K562 (cell line): ENCODE measurements around the gene TNFRSF6B. TPM values are rescaled to one million over a fixed set of nuclear protein-coding genes. Genes with fewer than 3 reads are reported as not detected.

Source experiments
- GATAD2A ChIP-seq: fragments of 450-650 bp; IDR thresholded peaks from 2 replicates; pipeline ENCODE4 v1.6.1; 2017
- JUND ChIP-seq, 2 experiments: IDR thresholded peaks; 2 replicates in 1 of 2; 3 replicates in 1 of 2; pipeline ENCODE4 v1.6.1; 2011; ENCODE audit warnings: borderline replicate concordance in 2 of 2, low read depth in 2 of 2, low read length in 2 of 2, improper control_type of control experiment in 1 of 2, missing biosample characterization in 1 of 2, missing genetic modification characterization in 1 of 2, missing genetic modification reagents in 1 of 2
- KLF1 ChIP-seq: fragments of 450-650 bp; IDR thresholded peaks from 2 replicates; pipeline ENCODE4 v1.6.1; 2016; ENCODE audit warnings: missing genetic modification characterization, missing compliant biosample characterization
- NCOA6 ChIP-seq: fragments of 450-650 bp; IDR thresholded peaks from 2 replicates; pipeline ENCODE4 v1.6.1; 2017; ENCODE audit warnings: mild to moderate bottlenecking
- NFE2 ChIP-seq: IDR thresholded peaks from 2 replicates; pipeline ENCODE4 v1.6.1; 2014; ENCODE audit warnings: antibody characterized with exemption, low read depth
- RB1 ChIP-seq: fragments of 450-650 bp; IDR thresholded peaks from 2 replicates; pipeline ENCODE4 v1.6.1; 2017; ENCODE audit warnings: low read depth, mild to moderate bottlenecking
- RBM25 ChIP-seq: fragments of 200-400 bp; formaldehyde crosslinking; IDR thresholded peaks from 2 replicates; pipeline ENCODE4 v1.6.1; 2018; ENCODE audit warnings: low read length, low read depth, moderate library complexity; ENCODE audit not compliant: severe bottlenecking
- RNF2 ChIP-seq: sonication (generic); IDR thresholded peaks from 2 replicates; pipeline ENCODE4 v1.6.1; 2016
- TGIF2 ChIP-seq: sonication (generic); formaldehyde crosslinking; IDR thresholded peaks from 2 replicates; pipeline ENCODE4 v1.8.1; 2022; ENCODE audit warnings: mild to moderate bottlenecking, missing genetic modification reagents, moderate library complexity
- ZNF766 ChIP-seq: fragments of 200-800 bp; sonication (Bioruptor generic); conservative IDR thresholded peaks from 2 replicates; pipeline ENCODE4 v1.6.1; 2016; ENCODE audit warnings: missing genetic modification characterization, missing compliant biosample characterization
- polyA plus RNA-seq, 8 experiments: library from polyadenylated mRNA; depleted of rRNA in 4 of 8; stranded (reverse) in 5 of 8; unstranded in 3 of 8; fragments of >200 nt; fragmentation: Nextera tagmentation in 2 of 8; fragmentation: Illumina TruSeq in 1 of 8; extraction: Ambion mirVana in 2 of 8; extraction: Trizol in 1 of 8; gene quantifications; 2 replicates each; pipeline versions ENCODE4 v1.2.1 to v1.2.3, GENCODE V29; 2011 to 2014; ENCODE audit warnings: inconsistent platforms in 1 of 8, missing spikeins in 1 of 8
- total RNA-seq, 7 experiments: library from RNA; depleted of rRNA in 6 of 7; stranded (reverse); fragments of >200 nt in 6 of 7; fragmentation: Illumina TruSeq in 2 of 7; extraction: Trizol in 2 of 7; gene quantifications; 2 replicates each; pipeline versions ENCODE4 v1.2.1 to v1.2.3, GENCODE V29; 2011 to 2021; ENCODE audit warnings: low replicate concordance in 1 of 7
- TF ChIP-seq, protein P1 (sequence below), 2 experiments: fragments of 450-650 bp in 1 of 2; sonication (generic) in 1 of 2; formaldehyde crosslinking; conservative IDR thresholded peaks; 2 replicates each; pipeline versions ENCODE4 v1.4.0 to v1.8.1; 2020 to 2022; ENCODE audit warnings: mild to moderate bottlenecking in 1 of 2, missing genetic modification reagents in 1 of 2
- TF ChIP-seq, protein P2 (sequence below): fragments of 250-450 bp; sonication (Bioruptor Pico); IDR thresholded peaks from 2 replicates; pipeline ENCODE4 v1.4.0; 2020; ENCODE audit warnings: borderline replicate concordance
- TF ChIP-seq, protein P3 (sequence below): fragments of 200-800 bp; sonication (Bioruptor generic); IDR thresholded peaks from 2 replicates; pipeline ENCODE4 v1.6.1; 2017; ENCODE audit warnings: missing genetic modification characterization, missing compliant biosample characterization
- TF ChIP-seq, protein P4 (sequence below): sonication (generic); formaldehyde crosslinking; IDR thresholded peaks from 2 replicates; pipeline ENCODE4 v1.8.0; 2023; ENCODE audit warnings: missing genetic modification reagents, mild to moderate bottlenecking, borderline replicate concordance

TNFRSF6B gene
- total and polyA plus RNA-seq, 9 of the 15 experiments (the other 6 are each of a cell fraction or from before 2014, with no cell fraction given) = 0.10 to 3.5 (median 0.32) TPM; not detected in 6

DNA sequence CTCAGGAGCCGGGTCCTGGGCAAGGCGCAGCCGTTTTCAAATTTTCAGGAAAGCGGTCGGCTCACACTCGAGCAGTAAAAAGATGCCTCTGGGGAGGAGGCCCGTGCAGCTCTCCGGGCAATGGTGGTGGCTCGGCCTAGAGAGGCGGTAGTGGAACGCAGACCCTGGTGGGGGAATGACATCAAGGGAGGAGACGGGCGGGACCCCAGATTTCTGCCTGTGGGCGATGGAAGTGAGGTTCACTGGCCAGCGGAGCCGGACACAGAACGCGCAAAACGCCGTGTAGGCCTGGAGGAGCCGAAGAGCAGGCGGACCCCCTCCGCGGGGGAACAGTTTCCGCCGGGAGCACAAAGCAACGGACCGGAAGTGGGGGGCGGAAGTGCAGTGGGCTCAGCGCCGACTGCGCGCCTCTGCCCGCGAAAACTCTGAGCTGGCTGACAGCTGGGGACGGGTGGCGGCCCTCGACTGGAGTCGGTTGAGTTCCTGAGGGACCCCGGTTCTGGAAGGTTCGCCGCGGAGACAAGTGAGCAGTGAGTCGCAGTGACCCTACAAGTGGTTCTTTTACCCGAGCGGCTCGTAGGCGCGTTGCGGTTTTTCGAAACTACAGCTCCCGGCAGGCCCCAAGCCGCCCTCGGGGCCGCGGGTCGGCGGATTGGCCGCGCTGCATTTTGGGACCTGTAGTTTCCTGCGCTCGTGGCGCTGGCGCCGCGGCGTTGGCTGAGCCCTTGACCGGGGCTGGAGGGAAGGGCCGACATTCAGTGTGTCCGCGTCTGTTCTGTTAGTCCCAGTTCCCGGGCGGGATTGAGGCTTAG is 38.3 kb upstream of the TNFRSF6B start, which contains the start of gene RTEL1 (continued):
- TF ChIP-seq, protein P1, sequence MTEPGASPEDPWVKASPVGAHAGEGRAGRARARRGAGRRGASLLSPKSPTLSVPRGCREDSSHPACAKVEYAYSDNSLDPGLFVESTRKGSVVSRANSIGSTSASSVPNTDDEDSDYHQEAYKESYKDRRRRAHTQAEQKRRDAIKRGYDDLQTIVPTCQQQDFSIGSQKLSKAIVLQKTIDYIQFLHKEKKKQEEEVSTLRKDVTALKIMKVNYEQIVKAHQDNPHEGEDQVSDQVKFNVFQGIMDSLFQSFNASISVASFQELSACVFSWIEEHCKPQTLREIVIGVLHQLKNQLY (CRISPR knock-in tag; conservative IDR thresholded peaks at IDR 0.05) = peak in 1 of 2 experiments; percentile 66; a peak in 1 of 4 replicates
- peak; percentile 82 for TF ChIP-seq ZNF766 (CRISPR knock-in tag)
- TF ChIP-seq NCOA6 = no peak
- peak; percentile 32; the same call in 1 of the 2 replicates for TF ChIP-seq NFE2
- TF ChIP-seq, protein P2, sequence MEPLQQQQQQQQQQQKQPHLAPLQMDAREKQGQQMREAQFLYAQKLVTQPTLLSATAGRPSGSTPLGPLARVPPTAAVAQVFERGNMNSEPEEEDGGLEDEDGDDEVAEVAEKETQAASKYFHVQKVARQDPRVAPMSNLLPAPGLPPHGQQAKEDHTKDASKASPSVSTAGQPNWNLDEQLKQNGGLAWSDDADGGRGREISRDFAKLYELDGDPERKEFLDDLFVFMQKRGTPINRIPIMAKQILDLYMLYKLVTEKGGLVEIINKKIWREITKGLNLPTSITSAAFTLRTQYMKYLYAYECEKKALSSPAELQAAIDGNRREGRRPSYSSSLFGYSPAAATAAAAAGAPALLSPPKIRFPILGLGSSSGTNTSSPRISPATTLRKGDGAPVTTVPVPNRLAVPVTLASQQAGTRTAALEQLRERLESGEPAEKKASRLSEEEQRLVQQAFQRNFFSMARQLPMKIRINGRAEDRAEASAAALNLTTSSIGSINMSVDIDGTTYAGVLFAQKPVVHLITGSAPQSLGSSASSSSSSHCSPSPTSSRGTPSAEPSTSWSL = no peak
- TF ChIP-seq KLF1 = peak; percentile 74; the same call in 1 of the 2 replicates
- TF ChIP-seq, protein P3, sequence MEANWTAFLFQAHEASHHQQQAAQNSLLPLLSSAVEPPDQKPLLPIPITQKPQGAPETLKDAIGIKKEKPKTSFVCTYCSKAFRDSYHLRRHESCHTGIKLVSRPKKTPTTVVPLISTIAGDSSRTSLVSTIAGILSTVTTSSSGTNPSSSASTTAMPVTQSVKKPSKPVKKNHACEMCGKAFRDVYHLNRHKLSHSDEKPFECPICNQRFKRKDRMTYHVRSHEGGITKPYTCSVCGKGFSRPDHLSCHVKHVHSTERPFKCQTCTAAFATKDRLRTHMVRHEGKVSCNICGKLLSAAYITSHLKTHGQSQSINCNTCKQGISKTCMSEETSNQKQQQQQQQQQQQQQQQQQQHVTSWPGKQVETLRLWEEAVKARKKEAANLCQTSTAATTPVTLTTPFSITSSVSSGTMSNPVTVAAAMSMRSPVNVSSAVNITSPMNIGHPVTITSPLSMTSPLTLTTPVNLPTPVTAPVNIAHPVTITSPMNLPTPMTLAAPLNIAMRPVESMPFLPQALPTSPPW (CRISPR knock-in tag) = peak; percentile 73
- TF ChIP-seq RB1 = peak; percentile 97
- TF ChIP-seq, protein P4, sequence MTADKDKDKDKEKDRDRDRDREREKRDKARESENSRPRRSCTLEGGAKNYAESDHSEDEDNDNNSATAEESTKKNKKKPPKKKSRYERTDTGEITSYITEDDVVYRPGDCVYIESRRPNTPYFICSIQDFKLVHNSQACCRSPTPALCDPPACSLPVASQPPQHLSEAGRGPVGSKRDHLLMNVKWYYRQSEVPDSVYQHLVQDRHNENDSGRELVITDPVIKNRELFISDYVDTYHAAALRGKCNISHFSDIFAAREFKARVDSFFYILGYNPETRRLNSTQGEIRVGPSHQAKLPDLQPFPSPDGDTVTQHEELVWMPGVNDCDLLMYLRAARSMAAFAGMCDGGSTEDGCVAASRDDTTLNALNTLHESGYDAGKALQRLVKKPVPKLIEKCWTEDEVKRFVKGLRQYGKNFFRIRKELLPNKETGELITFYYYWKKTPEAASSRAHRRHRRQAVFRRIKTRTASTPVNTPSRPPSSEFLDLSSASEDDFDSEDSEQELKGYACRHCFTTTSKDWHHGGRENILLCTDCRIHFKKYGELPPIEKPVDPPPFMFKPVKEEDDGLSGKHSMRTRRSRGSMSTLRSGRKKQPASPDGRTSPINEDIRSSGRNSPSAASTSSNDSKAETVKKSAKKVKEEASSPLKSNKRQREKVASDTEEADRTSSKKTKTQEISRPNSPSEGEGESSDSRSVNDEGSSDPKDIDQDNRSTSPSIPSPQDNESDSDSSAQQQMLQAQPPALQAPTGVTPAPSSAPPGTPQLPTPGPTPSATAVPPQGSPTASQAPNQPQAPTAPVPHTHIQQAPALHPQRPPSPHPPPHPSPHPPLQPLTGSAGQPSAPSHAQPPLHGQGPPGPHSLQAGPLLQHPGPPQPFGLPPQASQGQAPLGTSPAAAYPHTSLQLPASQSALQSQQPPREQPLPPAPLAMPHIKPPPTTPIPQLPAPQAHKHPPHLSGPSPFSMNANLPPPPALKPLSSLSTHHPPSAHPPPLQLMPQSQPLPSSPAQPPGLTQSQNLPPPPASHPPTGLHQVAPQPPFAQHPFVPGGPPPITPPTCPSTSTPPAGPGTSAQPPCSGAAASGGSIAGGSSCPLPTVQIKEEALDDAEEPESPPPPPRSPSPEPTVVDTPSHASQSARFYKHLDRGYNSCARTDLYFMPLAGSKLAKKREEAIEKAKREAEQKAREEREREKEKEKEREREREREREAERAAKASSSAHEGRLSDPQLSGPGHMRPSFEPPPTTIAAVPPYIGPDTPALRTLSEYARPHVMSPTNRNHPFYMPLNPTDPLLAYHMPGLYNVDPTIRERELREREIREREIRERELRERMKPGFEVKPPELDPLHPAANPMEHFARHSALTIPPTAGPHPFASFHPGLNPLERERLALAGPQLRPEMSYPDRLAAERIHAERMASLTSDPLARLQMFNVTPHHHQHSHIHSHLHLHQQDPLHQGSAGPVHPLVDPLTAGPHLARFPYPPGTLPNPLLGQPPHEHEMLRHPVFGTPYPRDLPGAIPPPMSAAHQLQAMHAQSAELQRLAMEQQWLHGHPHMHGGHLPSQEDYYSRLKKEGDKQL (CRISPR knock-in tag) = no peak
- peak; percentile 77; the same call in 1 of the 2 replicates for TF ChIP-seq RNF2
- TF ChIP-seq TGIF2 (CRISPR knock-in tag) = no peak
- TF ChIP-seq RBM25 = no peak
- TF ChIP-seq JUND (IDR thresholded peaks at IDR 0.05; ENCODE audit: borderline replicate concordance, low read depth, low read length) = peak; percentile 42
- peak; percentile 40; the same call in 1 of the 3 replicates for TF ChIP-seq JUND (tag; IDR thresholded peaks at IDR 0.05; ENCODE audit: borderline replicate concordance, low read depth, low read length)
- no peak for TF ChIP-seq GATAD2A
